ENCODE data around the gene WASHC1.
"Not testable (repeated sequence)": the region's sequence is repeated elsewhere in the genome, so short reads cannot be mapped to it uniquely, and the experiment has no call there.

GRCh38 chr9:28775-29174 lies 481 bp downstream of the WASHC1 start:
- TF ChIP-seq SP1 (IDR thresholded peaks at IDR 0.05); TAF1 (conservative IDR thresholded peaks at IDR 0.05); GABPA (IDR thresholded peaks at IDR 0.05 in 1 of 2, conservative IDR thresholded peaks at IDR 0.05 in 1 of 2): not testable (repeated sequence)
- TF ChIP-seq, protein P1, sequence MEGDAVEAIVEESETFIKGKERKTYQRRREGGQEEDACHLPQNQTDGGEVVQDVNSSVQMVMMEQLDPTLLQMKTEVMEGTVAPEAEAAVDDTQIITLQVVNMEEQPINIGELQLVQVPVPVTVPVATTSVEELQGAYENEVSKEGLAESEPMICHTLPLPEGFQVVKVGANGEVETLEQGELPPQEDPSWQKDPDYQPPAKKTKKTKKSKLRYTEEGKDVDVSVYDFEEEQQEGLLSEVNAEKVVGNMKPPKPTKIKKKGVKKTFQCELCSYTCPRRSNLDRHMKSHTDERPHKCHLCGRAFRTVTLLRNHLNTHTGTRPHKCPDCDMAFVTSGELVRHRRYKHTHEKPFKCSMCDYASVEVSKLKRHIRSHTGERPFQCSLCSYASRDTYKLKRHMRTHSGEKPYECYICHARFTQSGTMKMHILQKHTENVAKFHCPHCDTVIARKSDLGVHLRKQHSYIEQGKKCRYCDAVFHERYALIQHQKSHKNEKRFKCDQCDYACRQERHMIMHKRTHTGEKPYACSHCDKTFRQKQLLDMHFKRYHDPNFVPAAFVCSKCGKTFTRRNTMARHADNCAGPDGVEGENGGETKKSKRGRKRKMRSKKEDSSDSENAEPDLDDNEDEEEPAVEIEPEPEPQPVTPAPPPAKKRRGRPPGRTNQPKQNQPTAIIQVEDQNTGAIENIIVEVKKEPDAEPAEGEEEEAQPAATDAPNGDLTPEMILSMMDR (IDR thresholded peaks at IDR 0.05; ENCODE audit: low read depth, low read length, missing input control) = not testable (repeated sequence)
- TF ChIP-seq, protein P2, sequence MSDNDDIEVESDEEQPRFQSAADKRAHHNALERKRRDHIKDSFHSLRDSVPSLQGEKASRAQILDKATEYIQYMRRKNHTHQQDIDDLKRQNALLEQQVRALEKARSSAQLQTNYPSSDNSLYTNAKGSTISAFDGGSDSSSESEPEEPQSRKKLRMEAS (IDR thresholded peaks at IDR 0.05) = not testable (repeated sequence)
- TF ChIP-seq, protein P3, sequence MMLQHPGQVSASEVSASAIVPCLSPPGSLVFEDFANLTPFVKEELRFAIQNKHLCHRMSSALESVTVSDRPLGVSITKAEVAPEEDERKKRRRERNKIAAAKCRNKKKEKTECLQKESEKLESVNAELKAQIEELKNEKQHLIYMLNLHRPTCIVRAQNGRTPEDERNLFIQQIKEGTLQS (IDR thresholded peaks at IDR 0.05) = not testable (repeated sequence)
